HG02870 (cell line): ENCODE data around the gene HMGB4.

ENCODE experiments used
- ATAC-seq: cut with Tn5 transposase; IDR thresholded peaks from one replicate; pipeline ENCODE4 v1.9.1; 2021; ENCODE audit warnings: mild to moderate bottlenecking, moderate library complexity; ENCODE audit not compliant: unreplicated experiment

Gene HMGB4

GRCh38 chr1:33846861-33847260, 17.0 kb upstream of the HMGB4 start:
- ATAC-seq: no peak

- ATAC-seq: no peak
These were observed 15.5 kb upstream of the HMGB4 start for GRCh38 chr1:33848205-33848937.

GRCh38 chr1:33849211-33849610, 14.7 kb upstream of the HMGB4 start:
- ATAC-seq: no peak

- ATAC-seq: no peak
These were observed 13.4 kb upstream of the HMGB4 start for GRCh38 chr1:33850481-33850880.

- no peak for ATAC-seq
These were observed 11.2 kb upstream of the HMGB4 start for GRCh38 chr1:33852711-33853110.

- no peak for ATAC-seq
These were observed 10.4 kb upstream of the HMGB4 start for GRCh38 chr1:33853431-33853830.

- no peak for ATAC-seq
These were observed 9.8 kb upstream of the HMGB4 start for GRCh38 chr1:33854091-33854490.

- ATAC-seq: no peak
These were observed 3.2 kb upstream of the HMGB4 start for GRCh38 chr1:33860671-33861070.

- no peak for ATAC-seq
These were observed 846 bp downstream of the HMGB4 start for GRCh38 chr1:33864460-33865389.

- ATAC-seq: no peak
These were observed 2.4 kb downstream of the HMGB4 start for GRCh38 chr1:33866281-33866680.

- ATAC-seq: no peak
These were observed 3.8 kb downstream of the HMGB4 start for GRCh38 chr1:33867684-33868083.

GRCh38 chr1:33872275-33872674, 8.4 kb downstream of the HMGB4 start:
- ATAC-seq: no peak

- no peak for ATAC-seq
These were observed 8.8 kb downstream of the HMGB4 start for GRCh38 chr1:33872683-33873082.

GRCh38 chr1:33874636-33875035, 10.8 kb downstream of the HMGB4 start:
- ATAC-seq: no peak

- ATAC-seq: no peak
These were observed 12.0 kb downstream of the HMGB4 start for GRCh38 chr1:33875862-33876261.

GRCh38 chr1:33876970-33877650, 13.2 kb downstream of the HMGB4 start:
- ATAC-seq: no peak

GRCh38 chr1:33878392-33878791, 14.5 kb downstream of the HMGB4 start:
- ATAC-seq: no peak

GRCh38 chr1:33880305-33880704, 16.4 kb downstream of the HMGB4 start:
- ATAC-seq: no peak

- no peak for ATAC-seq
These were observed 22.6 kb downstream of the HMGB4 start for GRCh38 chr1:33886496-33886895.

- no peak for ATAC-seq
These were observed 29.4 kb downstream of the HMGB4 start for GRCh38 chr1:33893147-33893830.

GRCh38 chr1:33895396-33895795, 31.5 kb downstream of the HMGB4 start:
- ATAC-seq: no peak
